GM13976 (cell line): Measurements from ENCODE around the gene BRIP1.
"Not testable (repeated sequence)": the region's sequence is repeated elsewhere in the genome, so short reads cannot be mapped to it uniquely, and the experiment has no call there.

ENCODE experiments used
- DNase-seq: peaks from one replicate; pipeline ENCODE4 v3.0.0; 2012; ENCODE audit warnings: low spot score
- in situ Hi-C: fragments of 300-500 bp; cut with MboI; formaldehyde crosslinking; loops from one replicate; pipeline ENCODE4 v1.12.0; 2022; ENCODE audit warnings: low sequenced_read_pairs, mixed read lengths, inconsistent platforms; ENCODE audit not compliant: unreplicated experiment
- TF ChIP-seq, protein P1 (sequence below): IDR thresholded peaks from 2 replicates; pipeline ENCODE4 v1.5.1; 2012; ENCODE audit warnings: borderline replicate concordance, mild to moderate bottlenecking; ENCODE audit not compliant: insufficient read depth; ENCODE audit errors: extremely low read depth, missing control alignments, control extremely low read depth

Gene BRIP1

DNA sequence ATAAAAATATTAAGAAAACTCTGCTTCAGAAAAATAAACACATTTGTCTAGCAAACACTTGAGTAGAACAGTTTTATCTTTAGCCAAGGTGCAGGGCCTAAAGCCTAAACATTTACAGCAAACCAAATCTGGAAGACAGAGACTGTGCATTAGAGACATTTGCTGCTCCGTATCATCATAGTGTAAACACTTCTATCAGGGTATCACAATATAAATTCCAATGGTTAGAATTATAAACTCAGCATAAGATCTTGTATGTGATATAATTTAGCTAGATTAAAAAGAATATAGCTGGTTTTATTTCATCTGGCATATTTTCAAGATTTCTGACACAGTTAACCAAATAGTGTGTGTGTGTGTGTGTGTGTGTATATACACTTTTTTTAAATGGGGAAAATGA, 138.6 kb downstream of the BRIP1 start:
- in situ Hi-C loops: no loop called here
- TF ChIP-seq, protein P1, sequence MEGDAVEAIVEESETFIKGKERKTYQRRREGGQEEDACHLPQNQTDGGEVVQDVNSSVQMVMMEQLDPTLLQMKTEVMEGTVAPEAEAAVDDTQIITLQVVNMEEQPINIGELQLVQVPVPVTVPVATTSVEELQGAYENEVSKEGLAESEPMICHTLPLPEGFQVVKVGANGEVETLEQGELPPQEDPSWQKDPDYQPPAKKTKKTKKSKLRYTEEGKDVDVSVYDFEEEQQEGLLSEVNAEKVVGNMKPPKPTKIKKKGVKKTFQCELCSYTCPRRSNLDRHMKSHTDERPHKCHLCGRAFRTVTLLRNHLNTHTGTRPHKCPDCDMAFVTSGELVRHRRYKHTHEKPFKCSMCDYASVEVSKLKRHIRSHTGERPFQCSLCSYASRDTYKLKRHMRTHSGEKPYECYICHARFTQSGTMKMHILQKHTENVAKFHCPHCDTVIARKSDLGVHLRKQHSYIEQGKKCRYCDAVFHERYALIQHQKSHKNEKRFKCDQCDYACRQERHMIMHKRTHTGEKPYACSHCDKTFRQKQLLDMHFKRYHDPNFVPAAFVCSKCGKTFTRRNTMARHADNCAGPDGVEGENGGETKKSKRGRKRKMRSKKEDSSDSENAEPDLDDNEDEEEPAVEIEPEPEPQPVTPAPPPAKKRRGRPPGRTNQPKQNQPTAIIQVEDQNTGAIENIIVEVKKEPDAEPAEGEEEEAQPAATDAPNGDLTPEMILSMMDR: no peak
- no peak for DNase-seq

DNA sequence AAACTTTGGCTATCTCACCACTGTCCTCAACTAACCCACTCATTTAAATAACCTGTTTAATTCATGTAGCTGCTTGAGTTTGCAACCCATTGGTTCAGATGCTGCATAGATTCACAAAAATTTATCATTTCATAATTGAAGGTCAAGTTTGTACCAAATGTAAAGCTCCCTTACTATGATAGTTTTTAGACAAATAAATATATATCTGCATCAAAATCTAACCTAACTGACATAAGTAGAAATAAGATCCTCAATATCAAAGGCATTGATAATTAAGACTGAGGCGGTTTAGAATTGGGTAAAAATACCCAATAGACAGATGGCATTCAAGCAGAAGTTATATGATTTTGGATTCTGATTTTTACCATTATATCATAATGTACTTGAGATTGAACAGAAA, 139.4 kb downstream of the BRIP1 start:
- TF ChIP-seq, protein P1: no peak
- in situ Hi-C loops: no loop called here
- DNase-seq: no peak

DNA sequence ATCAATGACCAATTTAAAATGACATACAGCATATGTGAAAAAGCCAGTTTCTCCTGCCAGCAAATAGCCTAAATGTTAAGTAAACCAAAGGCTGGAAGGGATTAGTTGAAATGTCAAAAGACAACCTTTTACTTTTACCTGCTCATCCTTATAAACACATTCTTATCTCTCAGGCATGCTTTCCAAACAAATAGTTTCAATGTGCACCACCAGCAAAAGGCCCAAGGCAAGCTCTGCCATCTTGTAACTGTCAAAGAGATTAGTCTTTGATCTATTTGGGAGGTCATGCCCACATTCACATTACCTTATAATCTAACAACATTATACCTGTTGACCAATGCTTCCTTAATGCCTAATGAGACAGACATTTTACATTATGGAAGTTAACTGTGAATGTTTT, 140.1 kb downstream of the BRIP1 start:
- TF ChIP-seq, protein P1: no peak
- in situ Hi-C loops: no loop called here
- DNase-seq: no peak

DNA sequence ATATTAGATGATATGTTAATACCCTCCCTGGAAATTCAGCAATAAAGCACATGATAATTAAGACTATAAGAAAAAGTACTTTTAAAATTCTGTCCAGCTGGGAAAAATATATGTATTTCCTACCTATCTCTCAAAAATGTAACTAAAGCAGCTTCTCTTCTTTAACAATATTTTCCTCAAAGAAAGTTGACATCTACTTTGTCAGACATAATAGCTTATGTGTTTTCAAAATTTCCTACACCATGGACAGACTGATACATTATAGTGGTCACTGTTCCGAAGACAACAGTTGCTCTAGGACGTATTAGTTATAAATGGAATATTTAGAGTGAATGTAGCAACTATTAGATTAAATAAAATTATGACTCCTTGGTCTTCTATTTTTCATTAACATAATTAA, 140.9 kb downstream of the BRIP1 start:
- DNase-seq: no peak
- in situ Hi-C loops: no loop called here
- TF ChIP-seq, protein P1: no peak

DNA sequence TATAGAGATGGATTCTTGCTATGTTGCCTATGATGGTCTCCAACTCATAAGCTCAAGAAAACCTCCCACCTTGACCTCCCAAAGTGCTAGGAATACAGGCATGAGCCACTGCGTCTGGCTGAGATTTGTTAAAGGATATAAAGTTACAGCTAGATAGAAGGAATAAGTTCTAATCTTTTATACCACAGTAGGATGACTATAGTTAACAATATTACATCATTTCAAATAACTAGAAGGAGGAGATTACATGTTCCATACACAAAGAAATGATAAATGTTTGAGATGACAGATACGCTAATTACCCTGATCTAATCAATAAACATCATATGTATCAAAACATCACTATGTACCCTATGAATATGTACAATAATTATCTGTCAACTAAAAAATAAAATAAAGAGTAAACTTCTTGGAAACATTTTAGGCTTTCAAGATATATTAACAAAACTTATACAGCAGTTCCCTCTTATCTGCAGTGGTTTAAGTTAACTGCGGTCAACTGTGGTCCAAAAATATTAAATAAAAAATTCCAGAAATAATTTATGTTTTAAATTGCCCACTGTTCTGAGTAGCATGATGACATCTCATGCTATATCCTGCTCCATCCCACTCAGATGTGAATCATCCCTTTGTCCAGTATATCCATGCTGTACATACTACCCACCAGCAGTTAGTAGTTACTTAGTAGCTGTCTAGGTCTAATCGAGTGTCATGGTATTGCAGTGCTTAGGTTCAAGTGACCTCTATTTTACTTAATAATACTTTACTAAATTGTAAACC, 143.1 kb downstream of the BRIP1 start:
- in situ Hi-C loops: no loop called here
- no peak for DNase-seq
- TF ChIP-seq, protein P1: no peak

DNA sequence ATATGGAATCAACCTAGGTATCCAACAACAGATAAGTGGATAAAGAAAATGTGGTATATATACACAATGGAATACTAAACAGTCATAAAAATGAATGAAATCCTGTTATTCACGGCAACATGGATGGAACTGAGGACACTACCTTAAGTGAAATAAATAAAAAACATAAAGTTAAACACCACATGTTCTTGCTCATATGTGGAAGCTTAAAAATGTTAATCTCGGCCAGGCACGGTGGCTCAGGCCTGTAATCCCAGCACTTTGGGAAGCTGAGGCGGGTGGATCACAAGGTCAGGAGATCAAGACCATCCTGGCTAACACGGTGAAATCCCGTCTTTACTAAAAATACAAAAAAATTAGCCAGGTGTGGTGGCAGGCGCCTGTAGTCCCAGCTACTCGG, 144.1 kb downstream of the BRIP1 start:
- DNase-seq, in situ Hi-C loops: not testable (repeated sequence)

DNA sequence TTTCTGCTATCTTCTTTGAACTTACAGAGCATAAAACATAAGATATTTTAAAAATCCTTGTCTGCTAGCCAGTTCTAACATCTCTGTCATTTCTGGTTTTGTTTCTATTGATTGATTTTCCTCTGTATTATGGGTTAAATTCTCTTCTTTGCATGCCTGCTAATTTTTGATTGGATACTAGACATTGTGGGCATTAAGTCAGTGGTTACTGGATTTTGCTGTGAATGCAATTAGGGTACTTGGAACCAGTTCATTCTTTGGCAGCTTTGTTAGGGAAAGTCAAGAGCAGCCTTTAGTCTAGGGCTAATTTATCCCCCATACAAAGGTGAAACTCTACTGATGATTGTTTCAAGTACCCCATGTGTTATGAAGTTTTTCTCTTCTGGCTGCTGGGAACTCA, 145.3 kb downstream of the BRIP1 start:
- in situ Hi-C loops: no loop called here
- TF ChIP-seq, protein P1: no peak
- no peak for DNase-seq
